Measurements from ENCODE around the gene KCNG2. TPM values are rescaled to one million over a fixed set of nuclear protein-coding genes. Genes with fewer than 3 reads are reported as not detected.

KCNG2 gene
- total and polyA plus RNA-seq, 2 of the 13 experiments (the other 11 are each of a cell fraction or from before 2014, with no cell fraction given) = not detected

DNA sequence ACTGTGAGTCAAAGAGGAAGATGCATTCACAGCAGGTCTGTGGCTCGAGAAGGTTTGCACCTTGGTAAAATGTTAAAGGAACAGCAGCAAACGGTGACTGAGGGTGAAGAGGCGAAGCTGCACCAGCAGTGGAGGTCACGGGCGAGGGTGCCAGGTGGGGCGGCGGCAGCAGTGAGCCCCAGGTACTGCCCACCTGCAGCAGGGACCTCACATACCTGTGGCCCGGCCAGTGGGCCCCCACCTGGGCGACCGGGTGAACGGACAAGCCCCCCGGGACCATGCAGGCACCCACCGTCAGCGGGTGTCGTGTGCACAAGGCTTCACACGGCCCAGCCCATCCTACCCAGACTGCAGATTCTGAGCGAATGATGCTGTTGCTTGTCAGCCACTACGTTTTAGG is 23.6 kb upstream of the KCNG2 start:
- no peak overlapping the region for H3K27ac ChIP-seq (ENCODE audit: extremely low read length, insufficient read depth, low read length)
- no peaks in the 10 kb centered on the region for H4K20me1 ChIP-seq (ENCODE audit: insufficient read depth, low read length)
- no peak overlapping the region for H2AFZ ChIP-seq (ENCODE audit: low read length)
- no TSS peak for BruUV-seq (replicated peaks)
- H3K27me3 ChIP-seq (ENCODE audit: control insufficient read depth in 1 of 2, insufficient read depth in 2 of 2, low read length in 2 of 2) = peaks cover 12 to 76% of the 10 kb centered on the region in 2 experiments; a peak in 4 of 5 replicates
- in situ Hi-C loops (cut with HindIII; ENCODE audit: extremely low pct_ligation_motif_present, low pct_unique_long_range_greater_than_20kb) = no loop called here
- H3K4me2 ChIP-seq (ENCODE audit: low read depth, low read length) = no peak overlapping the region
- intact Hi-C loops (cut with micrococcal nuclease; ENCODE audit: unreplicated experiment) = no loop called here
- no peaks in the 10 kb centered on the region for H3K9me3 ChIP-seq (ENCODE audit: low read length)
- DNase-seq (ENCODE audit: low spot score) (no peak), ATAC-seq (no peak), FAIRE-seq (no peak)
- 42% methylated on average over 7 of the region's 18 CpGs for WGBS (ENCODE audit: low lambda C conversion rate)
- no peaks in the 10 kb centered on the region for H3K79me2 ChIP-seq (ENCODE audit: insufficient read depth, low read length)
- no peak overlapping the region for H3K9ac ChIP-seq (ENCODE audit: insufficient read depth, low read depth, low read length)
- H3K4me3 ChIP-seq (replicated peaks in 1 of 3; ENCODE audit: insufficient read depth in 1 of 3, low read depth in 2 of 3, low read length in 3 of 3) = no peak overlapping the region
- POLR2A ChIA-PET = no interaction called here
- H3K4me1 ChIP-seq (ENCODE audit: insufficient read depth, low read length) = no peaks in the 10 kb centered on the region
- CTCF ChIA-PET (ENCODE audit: low intra/inter-chr PET ratio, low total read pairs) = no interaction called here
- no peaks in the 10 kb centered on the region for H3K36me3 ChIP-seq (replicated peaks in 1 of 2; ENCODE audit: control insufficient read depth in 1 of 2, insufficient read depth in 2 of 2, low read length in 2 of 2)
- TF ChIP-seq MXI1 (IDR thresholded peaks at IDR 0.05; ENCODE audit: borderline replicate concordance, low read depth, low read length) = no peak
- no peak for TF ChIP-seq ETS1 (CRISPR knock-in tag; IDR thresholded peaks at IDR 0.05)
- TF ChIP-seq ZHX1 (CRISPR knock-in tag; IDR thresholded peaks at IDR 0.05; ENCODE audit: low read depth) = no peak
- no peak for TF ChIP-seq LRRFIP1 (CRISPR knock-in tag; conservative IDR thresholded peaks at IDR 0.05)
- TF ChIP-seq REL (CRISPR knock-in tag; conservative IDR thresholded peaks at IDR 0.05) = no peak
- no peak for TF ChIP-seq ZNF468 (CRISPR knock-in tag; IDR thresholded peaks at IDR 0.05)
- no peak for TF ChIP-seq FOXK2 (IDR thresholded peaks at IDR 0.05)
- TF ChIP-seq ATF4 (CRISPR knock-in tag; IDR thresholded peaks at IDR 0.05) = no peak
- no peak for TF ChIP-seq ZNF792 (CRISPR knock-in tag; IDR thresholded peaks at IDR 0.05)
- TF ChIP-seq ZNF749 (CRISPR knock-in tag; IDR thresholded peaks at IDR 0.05; ENCODE audit: borderline replicate concordance) = no peak
- TF ChIP-seq, protein P1, sequence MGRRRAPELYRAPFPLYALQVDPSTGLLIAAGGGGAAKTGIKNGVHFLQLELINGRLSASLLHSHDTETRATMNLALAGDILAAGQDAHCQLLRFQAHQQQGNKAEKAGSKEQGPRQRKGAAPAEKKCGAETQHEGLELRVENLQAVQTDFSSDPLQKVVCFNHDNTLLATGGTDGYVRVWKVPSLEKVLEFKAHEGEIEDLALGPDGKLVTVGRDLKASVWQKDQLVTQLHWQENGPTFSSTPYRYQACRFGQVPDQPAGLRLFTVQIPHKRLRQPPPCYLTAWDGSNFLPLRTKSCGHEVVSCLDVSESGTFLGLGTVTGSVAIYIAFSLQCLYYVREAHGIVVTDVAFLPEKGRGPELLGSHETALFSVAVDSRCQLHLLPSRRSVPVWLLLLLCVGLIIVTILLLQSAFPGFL (CRISPR knock-in tag; IDR thresholded peaks at IDR 0.05) = no peak
- no peak for TF ChIP-seq EEA1 (CRISPR knock-in tag; IDR thresholded peaks at IDR 0.05; ENCODE audit: borderline replicate concordance)
- TF ChIP-seq ZNF724P (CRISPR knock-in tag; IDR thresholded peaks at IDR 0.05; ENCODE audit: borderline replicate concordance) = no peak
- no peak for TF ChIP-seq ZMYM4 (CRISPR knock-in tag; IDR thresholded peaks at IDR 0.05)
- TF ChIP-seq ZNF563 (CRISPR knock-in tag; IDR thresholded peaks at IDR 0.05) = no peak

All from HepG2 (cell line).